G401.6 (cell line): ENCODE data around the gene SPATS2L.

Source experiments
- FAIRE-seq: peaks from 2 replicates; lab custom pipeline; 2012; peaks lifted over from hg19 to GRCh38; lab: Jason Lieb, UNC

SPATS2L gene

GRCh38 chr2:200351815-200352214, 45.3 kb downstream of the SPATS2L start:
- FAIRE-seq: no peak

GRCh38 chr2:200352636-200353035, 46.1 kb downstream of the SPATS2L start:
- no peak for FAIRE-seq

GRCh38 chr2:200353120-200353519, 46.6 kb downstream of the SPATS2L start:
- no peak for FAIRE-seq

- FAIRE-seq: no peak
These were observed 47.4 kb downstream of the SPATS2L start for GRCh38 chr2:200353874-200354273.

GRCh38 chr2:200354833-200355751, 48.6 kb downstream of the SPATS2L start:
- FAIRE-seq: no peak

- no peak for FAIRE-seq
These were observed 49.8 kb downstream of the SPATS2L start for GRCh38 chr2:200356321-200356720.

- FAIRE-seq: no peak
These were observed 50.4 kb downstream of the SPATS2L start for GRCh38 chr2:200356857-200357384.

GRCh38 chr2:200357845-200358244, 51.4 kb downstream of the SPATS2L start:
- no peak for FAIRE-seq

- FAIRE-seq: no peak
These were observed 53.1 kb downstream of the SPATS2L start for GRCh38 chr2:200359552-200359951.

GRCh38 chr2:200360364-200360763, 53.9 kb downstream of the SPATS2L start:
- FAIRE-seq: no peak

GRCh38 chr2:200362202-200362917, 55.9 kb downstream of the SPATS2L start:
- FAIRE-seq: no peak

GRCh38 chr2:200363279-200363678, 56.8 kb downstream of the SPATS2L start:
- FAIRE-seq: no peak

- FAIRE-seq: no peak
These were observed 57.6 kb downstream of the SPATS2L start for GRCh38 chr2:200364142-200364541.

- FAIRE-seq: no peak
These were observed 58.1 kb downstream of the SPATS2L start for GRCh38 chr2:200364620-200365019.

GRCh38 chr2:200365209-200365608, 58.7 kb downstream of the SPATS2L start:
- no peak for FAIRE-seq

- no peak for FAIRE-seq
These were observed 60.7 kb downstream of the SPATS2L start for GRCh38 chr2:200367155-200367554.

- no peak for FAIRE-seq
These were observed 63.4 kb downstream of the SPATS2L start for GRCh38 chr2:200369886-200370285.

GRCh38 chr2:200373231-200373630, 66.7 kb downstream of the SPATS2L start:
- no peak for FAIRE-seq

GRCh38 chr2:200373973-200374416, 67.5 kb downstream of the SPATS2L start:
- no peak for FAIRE-seq

- FAIRE-seq: no peak
These were observed 70.2 kb downstream of the SPATS2L start for GRCh38 chr2:200376513-200377354.

GRCh38 chr2:200377355-200378336, 71.2 kb downstream of the SPATS2L start:
- FAIRE-seq: no peak
